Fibroblast of skin of abdomen (primary cell): ENCODE results near the gene TBC1D14.
A peak's percentile ranks its signal among the peaks of the same experiment; 100 is the strongest.
"Not testable (repeated sequence)": the region's sequence is repeated elsewhere in the genome, so short reads cannot be mapped to it uniquely, and the experiment has no call there.

ENCODE experiments used
- DNase-seq: peaks from one replicate; pipeline ENCODE4 v3.0.0-alpha.2; 2013

The TBC1D14 gene

DNA sequence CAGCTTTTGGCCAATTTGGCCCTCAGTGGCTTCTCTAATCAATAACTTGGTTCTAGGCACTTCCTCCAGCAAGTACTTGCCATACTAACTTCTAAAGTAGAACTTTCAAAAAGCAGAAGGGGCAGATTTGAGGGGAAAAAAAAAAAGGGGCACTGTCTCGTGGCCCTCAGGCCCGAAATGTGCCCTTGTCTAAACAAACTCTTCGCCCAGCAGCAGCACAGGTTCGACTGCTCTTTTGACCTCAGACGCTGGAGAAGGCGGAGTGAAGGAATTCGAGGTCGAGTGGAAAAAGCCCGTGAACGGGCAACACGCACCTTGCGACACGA lies 157.5 kb downstream of the TBC1D14 start:
- no peak for DNase-seq

DNA sequence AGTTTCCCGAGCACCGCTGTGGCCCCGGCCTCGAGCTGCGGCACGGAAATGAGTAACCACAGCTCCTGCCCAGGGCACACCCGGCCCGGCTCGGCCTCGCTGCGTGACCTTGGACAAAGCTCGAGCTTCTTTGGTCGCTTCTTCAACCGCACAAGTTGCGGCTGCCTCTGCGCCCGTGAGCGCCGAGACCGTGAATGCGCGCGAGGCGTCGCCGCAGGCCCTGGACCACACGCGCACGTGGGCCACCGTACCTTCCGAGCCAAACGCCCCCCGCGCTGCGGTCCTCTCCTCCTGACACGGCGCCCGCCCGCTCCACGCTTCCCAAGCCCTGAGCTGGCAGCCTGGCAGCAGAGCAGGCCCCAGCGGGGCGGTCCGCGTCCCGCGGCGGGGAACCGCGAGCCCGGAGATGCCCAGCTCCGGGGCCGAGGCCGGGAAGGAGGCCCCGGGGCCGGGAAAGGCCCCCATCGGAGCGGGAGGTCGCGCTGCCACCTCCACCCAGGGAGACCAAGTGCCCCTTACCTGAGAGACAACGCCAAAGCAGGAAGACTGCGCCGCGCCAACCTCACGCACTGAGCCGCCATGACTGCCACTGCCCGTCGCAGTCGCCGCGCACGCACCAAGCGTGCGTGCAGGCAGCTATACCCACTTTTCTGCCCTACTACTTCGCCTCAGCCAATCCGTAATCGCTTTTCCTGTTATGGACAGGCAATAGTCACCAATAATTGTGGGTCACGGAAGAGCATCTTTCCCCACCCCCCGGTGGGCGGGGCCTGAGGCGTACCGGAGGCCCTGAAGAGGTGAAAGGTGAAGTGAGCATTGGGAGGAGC lies 158.0 kb downstream of the TBC1D14 start, which contains the start of gene GRPEL1:
TSS of gene GRPEL1 (minus strand) at position 613 of the 827 bp plus-strand sequence. CDS start at position 581, 32 bp downstream.
- DNase-seq = peak; percentile 99

- no peak for DNase-seq
Measured at GRCh38 chr4:7068279-7068842, 158.7 kb downstream of the TBC1D14 start.

DNA sequence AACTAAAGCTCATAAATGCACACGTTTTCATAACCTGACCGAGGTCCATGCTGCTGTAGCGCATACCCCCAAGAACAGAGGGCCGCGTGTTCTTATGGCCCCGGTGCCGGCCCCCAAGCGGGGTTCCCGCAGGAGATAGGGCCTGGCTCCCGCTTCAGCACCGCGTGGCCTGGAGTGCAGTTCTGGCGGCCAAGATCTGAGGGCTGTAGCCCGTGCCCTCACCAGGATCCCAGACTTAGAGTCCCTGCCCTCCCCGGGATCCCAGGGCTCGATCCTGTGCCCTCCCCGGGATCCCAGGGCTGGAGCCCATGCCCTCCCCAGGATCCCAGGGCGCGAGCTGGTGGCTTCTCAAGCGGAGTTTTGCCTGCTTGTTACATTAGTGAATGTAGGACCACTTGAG lies 159.3 kb downstream of the TBC1D14 start:
- DNase-seq = no peak

DNA sequence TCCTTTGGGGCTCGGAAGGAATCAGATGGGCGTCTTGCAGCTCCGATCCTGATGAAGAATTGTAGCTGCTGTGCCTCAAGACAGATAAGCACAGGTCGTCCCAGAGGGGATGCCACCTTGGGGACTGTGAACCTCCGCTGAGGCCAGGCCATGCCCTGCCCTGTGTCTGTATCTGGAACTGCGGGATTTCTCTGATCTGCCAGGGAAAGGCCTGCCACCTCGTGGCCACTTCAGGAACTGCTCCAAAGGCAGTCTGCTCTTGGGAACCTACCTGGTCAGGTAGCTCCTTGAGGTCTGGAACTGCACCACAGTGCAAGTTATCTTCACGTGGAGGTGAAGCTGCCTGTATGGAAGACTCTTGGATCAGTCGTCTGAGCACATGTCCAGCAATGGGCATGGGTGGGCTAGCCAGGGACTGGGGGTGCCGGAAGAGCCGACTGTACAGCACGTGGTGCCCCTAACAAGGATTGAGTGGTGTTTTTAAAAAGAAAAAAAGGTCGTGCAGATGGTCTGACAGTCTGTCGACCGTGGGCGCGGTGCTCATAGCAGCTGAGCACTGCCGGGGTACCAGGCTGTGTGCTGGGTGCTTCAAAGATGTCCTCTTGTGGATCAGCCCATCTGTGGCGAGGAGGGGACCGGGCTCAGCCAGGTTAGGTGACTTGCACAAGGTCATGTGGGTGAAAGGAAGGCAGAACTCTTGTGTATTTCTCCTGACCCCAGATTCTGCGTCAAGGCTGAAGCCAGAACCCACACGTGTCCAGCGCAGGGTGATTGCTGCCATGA lies 161.3 kb downstream of the TBC1D14 start:
- peak; percentile 50 for DNase-seq

DNA sequence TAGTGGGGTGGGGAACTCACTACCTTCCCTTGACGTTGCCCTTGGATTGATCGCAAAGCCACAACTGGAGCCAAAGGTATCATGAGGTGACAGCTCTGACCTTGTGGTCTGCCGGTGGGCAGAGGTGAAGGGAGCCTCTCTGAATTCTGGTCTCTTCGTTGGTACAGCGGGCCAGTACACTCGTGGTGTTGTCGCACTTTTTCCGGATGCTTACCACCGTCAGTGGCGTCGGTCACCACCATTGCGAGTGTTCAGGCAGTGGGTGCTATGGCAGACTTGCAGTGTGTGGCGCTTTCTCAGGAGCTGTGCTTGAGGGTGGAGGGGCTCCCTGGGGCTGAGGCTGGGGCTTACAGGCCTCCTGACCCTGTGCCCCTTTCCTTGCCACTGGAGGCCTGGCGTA lies 163.4 kb downstream of the TBC1D14 start:
- no peak for DNase-seq

DNA sequence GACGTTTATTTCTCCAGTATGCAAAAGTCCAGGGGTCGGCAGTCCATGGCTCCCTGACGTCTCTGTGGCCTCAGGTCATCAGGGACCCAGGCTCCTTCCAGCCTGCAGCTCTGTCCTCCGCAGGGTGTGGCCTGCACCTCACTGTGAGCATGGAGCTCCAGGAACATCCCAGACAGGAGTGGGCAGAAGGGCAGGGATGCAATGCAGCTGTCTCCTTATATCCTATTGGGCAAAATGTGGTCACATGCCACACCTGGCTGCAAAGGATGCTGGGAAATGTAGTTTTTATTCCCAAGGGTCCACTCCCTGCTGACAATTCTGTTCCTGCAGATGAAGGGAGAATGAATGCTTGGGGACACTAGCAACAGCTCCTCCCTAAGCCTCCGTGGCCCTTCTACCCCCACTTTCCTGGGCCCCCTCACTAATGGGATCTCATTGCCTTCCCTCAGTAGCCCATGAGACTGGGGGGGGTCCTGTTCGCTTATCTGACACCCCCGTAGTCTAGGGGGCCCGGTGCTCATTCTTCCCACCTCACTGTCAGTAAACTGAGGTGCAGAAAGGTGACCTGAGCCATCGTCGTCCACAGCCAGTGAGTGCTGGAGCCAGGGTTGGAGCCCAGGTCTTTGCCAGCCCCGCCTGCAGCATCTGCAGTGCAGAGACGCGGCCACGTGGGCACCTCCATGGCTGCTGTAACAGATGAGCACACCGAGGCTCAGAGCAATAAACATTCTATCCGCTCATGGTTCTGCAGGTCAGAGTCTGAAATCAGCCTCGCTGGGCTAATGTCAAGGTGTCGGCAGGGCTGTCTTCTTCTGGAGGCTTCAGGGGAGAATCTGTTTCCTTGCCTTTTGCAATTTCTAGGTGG lies 164.1 kb downstream of the TBC1D14 start:
- DNase-seq = peak; percentile 44

GRCh38 chr4:7074426-7074825 lies 164.8 kb downstream of the TBC1D14 start:
- DNase-seq = no peak

- DNase-seq = peak; percentile 13
Measured at GRCh38 chr4:7075962-7076695, 166.5 kb downstream of the TBC1D14 start.

DNA sequence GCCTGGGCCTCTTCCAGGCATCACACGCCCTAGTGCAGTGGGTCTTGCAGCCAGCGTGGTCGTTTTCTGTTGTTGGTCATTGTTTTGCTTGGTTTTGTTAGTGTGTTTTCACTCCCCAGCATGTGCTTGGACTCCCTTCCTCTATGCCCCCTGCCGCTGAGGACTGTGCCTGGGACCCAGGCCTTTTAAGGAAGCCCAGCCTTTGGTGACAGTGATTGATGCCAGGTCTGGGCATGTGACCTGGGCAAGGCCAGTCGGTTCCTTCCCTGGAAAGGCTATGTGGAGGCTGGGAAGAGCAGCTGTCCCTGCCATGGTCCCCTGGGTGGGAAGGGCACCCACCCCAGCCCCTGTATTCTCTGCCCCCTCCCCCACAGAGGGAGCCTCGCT lies 167.1 kb downstream of the TBC1D14 start:
- DNase-seq = no peak

DNA sequence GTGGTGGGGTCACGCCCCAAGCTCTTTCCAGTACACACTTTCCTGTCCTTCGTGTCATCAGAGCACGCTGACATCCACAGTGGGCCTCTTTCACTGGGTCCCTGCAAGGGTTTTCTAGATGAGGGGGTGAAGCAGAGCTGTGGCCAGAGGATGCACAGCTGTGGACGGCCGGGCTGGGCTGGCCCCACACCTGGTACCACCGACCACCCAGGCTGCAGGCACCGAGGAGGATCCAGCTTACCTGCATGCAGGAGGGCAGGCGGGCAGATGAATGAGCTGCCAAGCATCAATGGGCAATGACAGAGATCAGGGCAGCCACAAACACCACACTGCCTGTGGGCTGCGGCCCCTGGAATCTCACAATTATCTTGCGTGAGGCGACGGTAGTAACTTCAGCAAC lies 167.7 kb downstream of the TBC1D14 start:
- DNase-seq = no peak

- DNase-seq = no peak
Measured at GRCh38 chr4:7078025-7078424, 168.4 kb downstream of the TBC1D14 start.

DNA sequence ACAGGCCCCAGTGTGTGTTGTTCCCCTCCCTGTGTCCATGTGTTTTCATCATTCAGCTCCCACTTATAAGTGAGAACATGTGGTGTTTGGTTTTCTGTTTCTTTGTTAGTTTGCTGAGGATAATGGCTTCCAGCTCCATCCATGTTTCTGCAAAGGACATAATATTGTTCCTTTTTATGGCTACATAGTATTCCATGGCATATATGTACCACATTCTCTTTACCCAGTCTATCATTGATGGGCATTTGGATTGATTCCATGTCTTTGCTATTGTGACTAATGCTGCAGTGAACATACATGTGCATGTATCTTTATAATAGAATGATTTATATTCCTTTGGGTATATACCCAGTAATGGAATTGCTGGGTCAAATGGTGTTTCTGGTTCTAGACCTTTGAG lies 169.9 kb downstream of the TBC1D14 start:
- DNase-seq = not testable (repeated sequence)

DNA sequence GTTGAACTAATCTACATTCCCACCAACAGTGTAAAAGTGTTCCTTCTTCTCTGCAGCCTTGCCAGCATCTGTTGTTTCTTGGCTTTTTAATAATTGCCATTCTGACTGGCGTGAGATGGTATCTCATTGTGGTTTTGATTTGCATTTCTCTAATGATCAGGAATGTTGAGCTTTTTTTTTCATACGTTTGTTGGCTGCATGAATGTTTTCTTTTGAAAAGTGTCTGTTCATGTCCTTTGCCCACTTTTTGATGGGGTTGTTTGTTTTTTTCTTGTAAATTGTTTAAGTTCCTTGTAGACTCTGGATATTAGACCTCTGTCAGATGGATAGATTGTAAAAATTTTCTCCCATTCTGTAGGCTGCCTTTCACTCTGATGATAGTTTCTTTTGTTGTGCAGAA lies 170.3 kb downstream of the TBC1D14 start:
- DNase-seq = not testable (repeated sequence)
